Amniotic epithelial cell (primary cell): Measurements from ENCODE around the gene CFAP91.

Source experiments
- DNase-seq: peaks from one replicate; pipeline ENCODE4 v3.0.0-alpha.2; 2010; ENCODE audit warnings: low read depth

Gene CFAP91

GRCh38 chr3:119743921-119744320 lies 41.1 kb downstream of the CFAP91 start:
- DNase-seq = no peak

DNA sequence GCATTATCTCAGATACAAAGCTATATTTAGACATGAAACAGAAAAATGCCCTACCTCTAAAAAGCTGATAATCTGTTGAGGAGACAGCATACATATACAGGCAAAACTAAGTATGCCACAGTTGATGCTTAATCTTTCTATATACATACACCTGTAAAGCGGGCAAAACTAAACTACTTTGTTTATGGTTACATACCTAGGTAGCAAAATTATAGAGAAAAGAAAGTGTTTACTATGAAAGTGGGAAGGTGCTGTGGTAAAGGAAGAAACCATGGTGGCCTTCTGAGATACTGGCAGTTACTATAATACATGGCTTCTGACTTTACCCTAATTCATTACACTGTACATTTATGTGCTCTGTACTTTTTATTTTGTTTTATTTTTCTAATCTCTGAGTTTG lies 43.1 kb downstream of the CFAP91 start:
- DNase-seq = no peak

- no peak for DNase-seq
Measured at GRCh38 chr3:119746423-119746822, 43.6 kb downstream of the CFAP91 start.

GRCh38 chr3:119747357-119747756 lies 44.5 kb downstream of the CFAP91 start:
- no peak for DNase-seq

DNA sequence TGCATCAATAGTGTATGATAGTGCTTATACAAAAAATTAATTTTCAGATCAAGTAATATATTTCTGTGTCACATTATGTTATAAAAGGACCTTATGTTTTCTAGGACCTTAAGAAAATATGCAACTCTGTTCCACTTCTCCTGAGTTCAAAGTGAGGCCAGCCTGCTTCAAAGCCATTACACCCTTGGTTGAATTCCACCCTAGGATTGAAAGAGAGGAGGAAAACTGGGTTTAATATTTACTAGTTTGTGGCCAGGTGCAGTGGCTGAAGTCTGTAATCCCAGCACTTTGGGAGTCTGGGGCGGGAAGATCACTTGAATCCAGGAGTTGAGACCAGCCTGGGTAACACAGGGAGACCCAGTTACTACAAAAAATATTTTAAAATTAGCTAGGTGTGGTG lies 46.2 kb downstream of the CFAP91 start:
- DNase-seq = no peak

DNA sequence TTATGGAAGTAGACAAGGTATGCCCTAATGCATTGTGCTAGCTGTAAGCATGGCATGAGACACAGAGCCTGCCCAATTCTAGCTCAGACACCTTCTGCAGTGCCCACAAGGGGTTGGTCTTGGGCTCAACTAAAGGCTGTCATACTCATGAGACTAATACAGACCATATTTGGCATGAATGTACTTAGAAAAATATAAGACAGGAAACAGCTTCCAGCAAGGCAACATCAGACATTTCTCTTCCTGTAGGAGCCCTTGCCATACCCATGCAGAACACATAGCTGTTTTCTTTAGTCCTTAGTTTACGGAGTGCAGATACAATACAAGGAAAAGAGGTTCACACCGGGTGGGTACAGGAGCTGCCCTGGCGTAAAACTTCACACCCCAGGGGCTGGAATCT lies 48.6 kb downstream of the CFAP91 start:
- DNase-seq = no peak
